Coronary artery (tissue), 2 donors: ENCODE results near the gene UNC13B.

ENCODE experiments used
- DNase-seq: peaks from one replicate; pipeline ENCODE4 v3.0.0-alpha.2; 2017; ENCODE audit warnings: low spot score
- H3K27ac ChIP-seq, 2 donors: fragments of 200-600 bp; sonication (generic); one replicate each; pipeline ENCODE4 v1.5.1; 2016 to 2019
- H3K4me3 ChIP-seq: fragments of 200-600 bp; sonication (generic); 2 replicates; pipeline ENCODE4 v1.5.1; 2016; ENCODE audit warnings: mild to moderate bottlenecking, moderate library complexity
- TF ChIP-seq, protein P1 (sequence below): fragments of 200-600 bp; sonication (generic); IDR thresholded peaks from one replicate; pipeline ENCODE4 v1.5.1; 2019; ENCODE audit warnings: antibody characterized with exemption

Gene UNC13B

GRCh38 chr9:35279946-35280345 lies 118.1 kb downstream of the UNC13B start:
- Histone ChIP-seq H3K27ac (no peak overlapping the region), H3K4me3 (no peak overlapping the region)
- no peak for DNase-seq
- TF ChIP-seq, protein P1, sequence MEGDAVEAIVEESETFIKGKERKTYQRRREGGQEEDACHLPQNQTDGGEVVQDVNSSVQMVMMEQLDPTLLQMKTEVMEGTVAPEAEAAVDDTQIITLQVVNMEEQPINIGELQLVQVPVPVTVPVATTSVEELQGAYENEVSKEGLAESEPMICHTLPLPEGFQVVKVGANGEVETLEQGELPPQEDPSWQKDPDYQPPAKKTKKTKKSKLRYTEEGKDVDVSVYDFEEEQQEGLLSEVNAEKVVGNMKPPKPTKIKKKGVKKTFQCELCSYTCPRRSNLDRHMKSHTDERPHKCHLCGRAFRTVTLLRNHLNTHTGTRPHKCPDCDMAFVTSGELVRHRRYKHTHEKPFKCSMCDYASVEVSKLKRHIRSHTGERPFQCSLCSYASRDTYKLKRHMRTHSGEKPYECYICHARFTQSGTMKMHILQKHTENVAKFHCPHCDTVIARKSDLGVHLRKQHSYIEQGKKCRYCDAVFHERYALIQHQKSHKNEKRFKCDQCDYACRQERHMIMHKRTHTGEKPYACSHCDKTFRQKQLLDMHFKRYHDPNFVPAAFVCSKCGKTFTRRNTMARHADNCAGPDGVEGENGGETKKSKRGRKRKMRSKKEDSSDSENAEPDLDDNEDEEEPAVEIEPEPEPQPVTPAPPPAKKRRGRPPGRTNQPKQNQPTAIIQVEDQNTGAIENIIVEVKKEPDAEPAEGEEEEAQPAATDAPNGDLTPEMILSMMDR: no peak

DNA sequence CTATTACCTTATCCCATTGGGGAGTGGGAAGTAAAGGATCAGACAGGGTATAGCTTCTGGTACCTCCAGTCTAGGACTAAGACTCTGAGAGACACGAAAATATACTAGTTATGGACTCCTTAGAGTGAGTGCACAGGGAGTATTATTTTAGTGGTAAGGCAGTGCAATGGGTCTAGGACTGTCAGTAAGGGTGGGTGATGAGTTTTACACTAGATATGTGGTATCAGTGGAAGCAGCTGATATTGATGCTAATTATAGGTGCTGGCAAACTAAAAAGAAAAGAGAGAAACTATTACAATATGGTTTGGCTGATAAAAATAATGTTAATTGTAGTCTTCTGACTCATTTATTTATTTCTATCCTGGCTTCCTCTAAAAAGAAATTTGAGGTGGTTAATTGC lies 118.6 kb downstream of the UNC13B start:
- DNase-seq: no peak
- Histone ChIP-seq H3K4me3 (no peak overlapping the region), H3K27ac (no peak overlapping the region)
- TF ChIP-seq, protein P1: no peak

DNA sequence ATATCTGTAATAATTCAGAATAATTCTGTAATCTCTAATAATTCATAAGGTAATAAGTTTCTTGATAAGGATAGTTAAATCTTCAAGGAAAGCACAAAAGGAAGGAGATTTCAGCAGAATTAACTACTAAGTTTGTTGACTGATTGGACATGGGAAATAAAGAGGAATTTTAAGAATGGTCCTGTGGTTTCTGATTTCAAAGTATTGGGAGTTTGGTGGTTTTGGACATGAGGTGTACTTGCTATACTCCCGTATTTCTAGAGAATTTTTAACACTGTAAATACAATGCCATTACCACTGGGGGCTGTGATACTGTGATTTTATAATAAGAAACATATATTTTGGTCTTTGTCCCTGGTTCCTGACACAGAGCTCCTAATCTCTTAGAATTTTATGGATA lies 123.9 kb downstream of the UNC13B start:
- no peak overlapping the region for H3K4me3 ChIP-seq
- H3K27ac ChIP-seq: no peak overlapping the region
- DNase-seq: no peak
- TF ChIP-seq, protein P1: no peak

- TF ChIP-seq, protein P1: no peak
- no peak overlapping the region for H3K27ac ChIP-seq
- no peak overlapping the region for H3K4me3 ChIP-seq
- no peak for DNase-seq
Measured at GRCh38 chr9:35286381-35286780, 124.6 kb downstream of the UNC13B start.

GRCh38 chr9:35287987-35288632 lies 126.3 kb downstream of the UNC13B start:
- no peak for DNase-seq
- TF ChIP-seq, protein P1: no peak
- Histone ChIP-seq H3K4me3 (no peak overlapping the region), H3K27ac (no peak overlapping the region)

DNA sequence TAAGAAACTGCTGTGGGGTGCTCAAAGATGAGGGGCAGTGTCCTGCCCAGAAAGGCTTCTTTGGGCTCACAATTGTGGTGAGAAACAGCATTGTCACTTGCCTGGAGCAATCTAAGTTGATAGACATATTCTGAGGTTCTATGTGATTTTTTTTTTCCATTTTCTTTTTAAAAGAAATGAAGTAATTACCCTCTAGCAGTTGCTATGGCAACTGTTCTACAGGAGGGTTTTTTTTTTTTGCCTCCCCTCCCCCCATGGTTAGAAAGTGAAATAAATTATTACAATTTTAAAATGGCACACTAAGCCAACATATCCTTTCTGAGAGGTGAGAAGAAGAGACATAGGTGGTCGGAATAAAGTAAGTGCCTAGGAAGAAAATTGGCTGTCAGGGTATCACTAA lies 127.0 kb downstream of the UNC13B start:
- TF ChIP-seq, protein P1: no peak
- Histone ChIP-seq H3K4me3 (no peak overlapping the region), H3K27ac (no peak overlapping the region)
- no peak for DNase-seq

- no peak overlapping the region for H3K4me3 ChIP-seq
- TF ChIP-seq, protein P1: no peak
- no peak overlapping the region for H3K27ac ChIP-seq
- DNase-seq: no peak
Measured at GRCh38 chr9:35293376-35293964, 131.7 kb downstream of the UNC13B start.
